HG02610 (cell line): Measurements from ENCODE around the gene TCEAL5.
"Not testable (repeated sequence)": the region's sequence is repeated elsewhere in the genome, so short reads cannot be mapped to it uniquely, and the experiment has no call there.

Source experiments
- ATAC-seq: cut with Tn5 transposase; IDR thresholded peaks from one replicate; pipeline ENCODE4 v1.9.1; 2021; ENCODE audit warnings: mild to moderate bottlenecking, moderate library complexity; ENCODE audit not compliant: unreplicated experiment

The TCEAL5 gene

DNA sequence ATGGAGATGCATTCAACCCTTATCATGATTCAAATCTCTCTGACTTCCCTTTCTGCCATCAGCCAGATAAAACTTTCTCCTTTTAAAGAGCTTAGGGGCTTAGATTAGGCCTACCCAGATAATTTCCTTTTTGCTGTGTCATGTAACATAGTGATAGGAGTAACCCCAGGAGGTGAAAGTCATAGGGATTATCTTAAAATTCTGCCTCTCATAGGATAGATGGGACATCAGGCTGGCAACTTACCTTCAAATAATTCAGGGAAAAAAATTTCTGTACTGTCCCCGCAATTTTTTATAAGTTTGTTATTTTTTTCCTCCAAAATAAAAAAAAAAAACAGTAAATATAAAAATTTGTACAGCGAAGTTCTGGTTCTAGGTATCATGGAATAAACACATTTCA, 40.9 kb downstream of the TCEAL5 start:
- ATAC-seq, result not testable (repeated sequence)

GRCh38 chrX:103234869-103235268, 41.7 kb downstream of the TCEAL5 start:
- no peak for ATAC-seq

DNA sequence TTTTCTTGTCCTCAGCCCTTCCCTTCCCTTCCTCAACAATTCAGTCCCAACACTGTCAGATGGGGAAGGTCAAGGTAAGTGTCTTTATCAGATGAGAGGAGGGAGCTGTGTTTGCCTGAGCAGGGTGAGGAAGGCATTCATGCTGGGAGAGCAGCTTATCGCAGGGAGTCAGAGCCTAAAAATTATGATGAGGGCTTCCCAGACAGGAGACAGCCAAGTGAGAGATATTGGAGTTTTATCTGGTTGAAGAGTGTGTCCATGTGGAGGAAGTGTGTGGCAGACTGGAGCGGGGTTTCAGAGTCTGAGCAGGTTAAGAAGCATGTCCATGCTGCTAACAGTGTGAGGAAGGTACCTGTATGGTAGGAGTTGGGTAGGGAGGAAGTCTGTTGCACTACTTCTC, 43.3 kb downstream of the TCEAL5 start:
- no peak for ATAC-seq

DNA sequence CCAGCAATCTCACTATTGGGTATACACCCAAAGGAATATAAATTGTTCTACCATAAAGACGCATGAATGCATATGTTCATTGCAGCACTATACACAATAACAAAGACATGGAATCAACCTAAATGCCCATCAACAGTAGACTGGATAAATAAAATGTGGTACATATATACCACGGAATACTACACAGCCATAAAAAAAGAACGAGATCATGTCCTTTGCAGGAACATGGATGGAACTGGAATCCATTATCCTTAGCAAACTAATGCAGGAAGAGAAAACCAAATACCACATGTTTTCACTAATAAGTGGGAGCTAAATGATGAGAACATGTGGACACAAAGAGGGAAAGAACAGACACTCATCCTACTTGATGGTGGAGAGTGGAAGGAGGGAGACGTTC, 50.6 kb downstream of the TCEAL5 start:
- not testable (repeated sequence) for ATAC-seq
